HepG2 (cell line): ENCODE data around the gene CSNK1D. TPM values are rescaled to one million over a fixed set of nuclear protein-coding genes. Genes with fewer than 3 reads are reported as not detected.
A peak's percentile ranks its signal among the peaks of the same experiment; 100 is the strongest.

ENCODE experiments used
- BCL3 ChIP-seq: sonication (generic); formaldehyde crosslinking; IDR thresholded peaks from 2 replicates; pipeline ENCODE4 v1.5.1; 2020; ENCODE audit warnings: mild to moderate bottlenecking, missing genetic modification reagents, moderate library complexity
- HIVEP1 ChIP-seq: sonication (generic); formaldehyde crosslinking; IDR thresholded peaks from 2 replicates; pipeline ENCODE4 v1.4.0; 2020; ENCODE audit warnings: mild to moderate bottlenecking, missing genetic modification reagents
- HOMEZ ChIP-seq: IDR thresholded peaks from 2 replicates; pipeline ENCODE4 v1.6.1; 2016; ENCODE audit warnings: low read depth
- KDM3A ChIP-seq: IDR thresholded peaks from 2 replicates; pipeline ENCODE4 v1.6.1; 2018; ENCODE audit warnings: low read depth, missing compliant biosample characterization
- NFE2L2 ChIP-seq: fragments of 150-350 bp; IDR thresholded peaks from 2 replicates; pipeline ENCODE4 v1.6.1; 2014; ENCODE audit warnings: low read length
- PHF21A ChIP-seq: sonication (generic); formaldehyde crosslinking; IDR thresholded peaks from 2 replicates; pipeline ENCODE4 v1.5.0; 2020; ENCODE audit warnings: mild to moderate bottlenecking, missing genetic modification reagents
- SKI ChIP-seq: fragments of 450-650 bp; IDR thresholded peaks from one replicate; pipeline ENCODE4 v1.6.1; 2018; ENCODE audit warnings: mild to moderate bottlenecking; ENCODE audit not compliant: partially characterized antibody
- SMAD1 ChIP-seq: sonication (generic); formaldehyde crosslinking; IDR thresholded peaks from 2 replicates; pipeline ENCODE4 v1.4.0; 2020; ENCODE audit warnings: missing genetic modification reagents, low read depth, mild to moderate bottlenecking, borderline replicate concordance
- ZNF280D ChIP-seq: sonication (generic); formaldehyde crosslinking; IDR thresholded peaks from 2 replicates; pipeline ENCODE4 v1.5.1; 2020; ENCODE audit warnings: mild to moderate bottlenecking, missing genetic modification reagents
- ZNF451 ChIP-seq: sonication (generic); formaldehyde crosslinking; IDR thresholded peaks from 2 replicates; pipeline ENCODE4 v1.5.0; 2020; ENCODE audit warnings: mild to moderate bottlenecking, missing genetic modification reagents
- ZNF468 ChIP-seq: sonication (generic); formaldehyde crosslinking; IDR thresholded peaks from 2 replicates; pipeline ENCODE4 v1.8.0; 2022; ENCODE audit warnings: mild to moderate bottlenecking, moderate library complexity, missing genetic modification reagents
- ZNF589 ChIP-seq: sonication (generic); formaldehyde crosslinking; conservative IDR thresholded peaks from 2 replicates; pipeline ENCODE4 v1.8.0; 2022; ENCODE audit warnings: mild to moderate bottlenecking, moderate library complexity, missing genetic modification reagents
- polyA plus RNA-seq, 8 experiments: library from polyadenylated mRNA; depleted of rRNA in 3 of 8; stranded (reverse) in 7 of 8; unstranded in 1 of 8; fragments of >200 nt; fragmentation: Illumina TruSeq in 4 of 8; extraction: Trizol in 4 of 8; gene quantifications; 2 replicates each; pipeline versions ENCODE4 v1.2.1 to v1.2.3, GENCODE V29; 2011 to 2016; ENCODE audit warnings: low read depth in 4 of 8, missing spikeins in 1 of 8, mixed read lengths in 1 of 8; ENCODE audit not compliant: insufficient read depth in 1 of 8
- total RNA-seq, 5 experiments: library from RNA; depleted of rRNA; stranded (reverse); fragments of >200 nt; fragmentation: Illumina TruSeq; extraction: Trizol; gene quantifications; 2 replicates each; pipeline ENCODE4 v1.2.3, GENCODE V29; 2016; ENCODE audit warnings: low read depth in 1 of 5
- TF ChIP-seq, protein P1 (sequence below): sonication (generic); formaldehyde crosslinking; IDR thresholded peaks from 2 replicates; pipeline ENCODE4 v1.5.1; 2020; ENCODE audit warnings: missing genetic modification reagents, mild to moderate bottlenecking, borderline replicate concordance
- TF ChIP-seq, protein P2 (sequence below): sonication (generic); formaldehyde crosslinking; IDR thresholded peaks from 2 replicates; pipeline ENCODE4 v1.8.0; 2022; ENCODE audit warnings: missing genetic modification reagents, mild to moderate bottlenecking, moderate library complexity, borderline replicate concordance
- TF ChIP-seq, protein P3 (sequence below): sonication (generic); formaldehyde crosslinking; IDR thresholded peaks from 2 replicates; pipeline ENCODE4 v1.8.1; 2023; ENCODE audit warnings: mild to moderate bottlenecking, missing genetic modification reagents

The CSNK1D gene
- total and polyA plus RNA-seq, 2 of the 13 experiments (the other 11 are each of a cell fraction or from before 2014, with no cell fraction given): 31.5 to 128 TPM

- TF ChIP-seq SKI: peak; percentile 25
- no peak for TF ChIP-seq NFE2L2
- TF ChIP-seq, protein P1, sequence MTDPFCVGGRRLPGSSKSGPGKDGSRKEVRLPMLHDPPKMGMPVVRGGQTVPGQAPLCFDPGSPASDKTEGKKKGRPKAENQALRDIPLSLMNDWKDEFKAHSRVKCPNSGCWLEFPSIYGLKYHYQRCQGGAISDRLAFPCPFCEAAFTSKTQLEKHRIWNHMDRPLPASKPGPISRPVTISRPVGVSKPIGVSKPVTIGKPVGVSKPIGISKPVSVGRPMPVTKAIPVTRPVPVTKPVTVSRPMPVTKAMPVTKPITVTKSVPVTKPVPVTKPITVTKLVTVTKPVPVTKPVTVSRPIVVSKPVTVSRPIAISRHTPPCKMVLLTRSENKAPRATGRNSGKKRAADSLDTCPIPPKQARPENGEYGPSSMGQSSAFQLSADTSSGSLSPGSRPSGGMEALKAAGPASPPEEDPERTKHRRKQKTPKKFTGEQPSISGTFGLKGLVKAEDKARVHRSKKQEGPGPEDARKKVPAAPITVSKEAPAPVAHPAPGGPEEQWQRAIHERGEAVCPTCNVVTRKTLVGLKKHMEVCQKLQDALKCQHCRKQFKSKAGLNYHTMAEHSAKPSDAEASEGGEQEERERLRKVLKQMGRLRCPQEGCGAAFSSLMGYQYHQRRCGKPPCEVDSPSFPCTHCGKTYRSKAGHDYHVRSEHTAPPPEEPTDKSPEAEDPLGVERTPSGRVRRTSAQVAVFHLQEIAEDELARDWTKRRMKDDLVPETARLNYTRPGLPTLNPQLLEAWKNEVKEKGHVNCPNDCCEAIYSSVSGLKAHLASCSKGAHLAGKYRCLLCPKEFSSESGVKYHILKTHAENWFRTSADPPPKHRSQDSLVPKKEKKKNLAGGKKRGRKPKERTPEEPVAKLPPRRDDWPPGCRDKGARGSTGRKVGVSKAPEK (CRISPR knock-in tag): peak; percentile 98; the same call in 1 of the 2 replicates
- TF ChIP-seq, protein P2, sequence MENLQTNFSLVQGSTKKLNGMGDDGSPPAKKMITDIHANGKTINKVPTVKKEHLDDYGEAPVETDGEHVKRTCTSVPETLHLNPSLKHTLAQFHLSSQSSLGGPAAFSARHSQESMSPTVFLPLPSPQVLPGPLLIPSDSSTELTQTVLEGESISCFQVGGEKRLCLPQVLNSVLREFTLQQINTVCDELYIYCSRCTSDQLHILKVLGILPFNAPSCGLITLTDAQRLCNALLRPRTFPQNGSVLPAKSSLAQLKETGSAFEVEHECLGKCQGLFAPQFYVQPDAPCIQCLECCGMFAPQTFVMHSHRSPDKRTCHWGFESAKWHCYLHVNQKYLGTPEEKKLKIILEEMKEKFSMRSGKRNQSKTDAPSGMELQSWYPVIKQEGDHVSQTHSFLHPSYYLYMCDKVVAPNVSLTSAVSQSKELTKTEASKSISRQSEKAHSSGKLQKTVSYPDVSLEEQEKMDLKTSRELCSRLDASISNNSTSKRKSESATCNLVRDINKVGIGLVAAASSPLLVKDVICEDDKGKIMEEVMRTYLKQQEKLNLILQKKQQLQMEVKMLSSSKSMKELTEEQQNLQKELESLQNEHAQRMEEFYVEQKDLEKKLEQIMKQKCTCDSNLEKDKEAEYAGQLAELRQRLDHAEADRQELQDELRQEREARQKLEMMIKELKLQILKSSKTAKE (CRISPR knock-in tag): peak; percentile 74; the same call in 1 of the 2 replicates
- TF ChIP-seq ZNF589 (CRISPR knock-in tag): peak; percentile 77; the same call in 1 of the 2 replicates
- TF ChIP-seq SMAD1 (CRISPR knock-in tag): peak; percentile 53; the same call in 1 of the 2 replicates
- 0 out of 2 replicates have a peak, but pooled peaks have one; percentile 21 for TF ChIP-seq KDM3A (CRISPR knock-in tag)
- peak; percentile 68; the same call in 1 of the 2 replicates for TF ChIP-seq ZNF451 (CRISPR knock-in tag)
- TF ChIP-seq PHF21A (CRISPR knock-in tag): peak; percentile 70; the same call in 1 of the 2 replicates
- TF ChIP-seq BCL3 (CRISPR knock-in tag): no peak
- TF ChIP-seq HIVEP1 (CRISPR knock-in tag): peak; percentile 81; the same call in 1 of the 2 replicates
- peak; percentile 91; the same call in 1 of the 2 replicates for TF ChIP-seq ZNF280D (CRISPR knock-in tag)
- TF ChIP-seq HOMEZ: no peak
- no peak for TF ChIP-seq ZNF468 (CRISPR knock-in tag)
- TF ChIP-seq, protein P3, sequence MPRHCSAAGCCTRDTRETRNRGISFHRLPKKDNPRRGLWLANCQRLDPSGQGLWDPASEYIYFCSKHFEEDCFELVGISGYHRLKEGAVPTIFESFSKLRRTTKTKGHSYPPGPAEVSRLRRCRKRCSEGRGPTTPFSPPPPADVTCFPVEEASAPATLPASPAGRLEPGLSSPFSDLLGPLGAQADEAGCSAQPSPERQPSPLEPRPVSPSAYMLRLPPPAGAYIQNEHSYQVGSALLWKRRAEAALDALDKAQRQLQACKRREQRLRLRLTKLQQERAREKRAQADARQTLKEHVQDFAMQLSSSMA (CRISPR knock-in tag): no peak
These were observed 36.4 kb upstream of the CSNK1D start (continued) for GRCh38 chr17:82309656-82310570.
